ENCODE results near the gene SULF2.

DNA sequence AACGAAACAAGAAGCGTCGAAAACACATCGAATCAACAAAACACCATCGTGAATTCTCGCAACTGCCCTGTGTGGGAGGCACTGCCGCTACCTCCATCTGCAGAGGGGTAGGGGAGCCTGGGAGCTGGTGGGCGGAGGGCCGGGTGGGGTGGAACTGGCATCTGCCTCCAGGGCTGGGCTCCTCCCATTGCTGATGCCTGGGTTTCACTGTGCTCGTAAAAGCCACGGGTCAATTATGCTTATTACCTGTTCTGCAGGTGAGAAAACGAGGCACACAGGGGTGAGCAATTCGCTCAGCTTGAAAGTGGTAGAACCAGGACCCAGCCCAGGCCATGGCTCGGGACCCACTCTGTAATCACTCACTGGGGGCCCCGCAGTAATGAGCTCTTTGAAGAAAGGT is 16.5 kb upstream of the SULF2 start:
- TF ChIP-seq, protein P1, sequence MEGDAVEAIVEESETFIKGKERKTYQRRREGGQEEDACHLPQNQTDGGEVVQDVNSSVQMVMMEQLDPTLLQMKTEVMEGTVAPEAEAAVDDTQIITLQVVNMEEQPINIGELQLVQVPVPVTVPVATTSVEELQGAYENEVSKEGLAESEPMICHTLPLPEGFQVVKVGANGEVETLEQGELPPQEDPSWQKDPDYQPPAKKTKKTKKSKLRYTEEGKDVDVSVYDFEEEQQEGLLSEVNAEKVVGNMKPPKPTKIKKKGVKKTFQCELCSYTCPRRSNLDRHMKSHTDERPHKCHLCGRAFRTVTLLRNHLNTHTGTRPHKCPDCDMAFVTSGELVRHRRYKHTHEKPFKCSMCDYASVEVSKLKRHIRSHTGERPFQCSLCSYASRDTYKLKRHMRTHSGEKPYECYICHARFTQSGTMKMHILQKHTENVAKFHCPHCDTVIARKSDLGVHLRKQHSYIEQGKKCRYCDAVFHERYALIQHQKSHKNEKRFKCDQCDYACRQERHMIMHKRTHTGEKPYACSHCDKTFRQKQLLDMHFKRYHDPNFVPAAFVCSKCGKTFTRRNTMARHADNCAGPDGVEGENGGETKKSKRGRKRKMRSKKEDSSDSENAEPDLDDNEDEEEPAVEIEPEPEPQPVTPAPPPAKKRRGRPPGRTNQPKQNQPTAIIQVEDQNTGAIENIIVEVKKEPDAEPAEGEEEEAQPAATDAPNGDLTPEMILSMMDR (IDR thresholded peaks at IDR 0.05), result no peak
- TF ChIP-seq EZH2 (IDR thresholded peaks at IDR 0.05; ENCODE audit: borderline replicate concordance, insufficient read depth, low read depth, low read length, poor library complexity, severe bottlenecking), result no peak
